Measurements from ENCODE around the gene ASIC1. TPM values are rescaled to one million over a fixed set of nuclear protein-coding genes. Genes with fewer than 3 reads are reported as not detected.

Gene ASIC1
- total RNA-seq, 1 donor from 2014 or later, result not detected

DNA sequence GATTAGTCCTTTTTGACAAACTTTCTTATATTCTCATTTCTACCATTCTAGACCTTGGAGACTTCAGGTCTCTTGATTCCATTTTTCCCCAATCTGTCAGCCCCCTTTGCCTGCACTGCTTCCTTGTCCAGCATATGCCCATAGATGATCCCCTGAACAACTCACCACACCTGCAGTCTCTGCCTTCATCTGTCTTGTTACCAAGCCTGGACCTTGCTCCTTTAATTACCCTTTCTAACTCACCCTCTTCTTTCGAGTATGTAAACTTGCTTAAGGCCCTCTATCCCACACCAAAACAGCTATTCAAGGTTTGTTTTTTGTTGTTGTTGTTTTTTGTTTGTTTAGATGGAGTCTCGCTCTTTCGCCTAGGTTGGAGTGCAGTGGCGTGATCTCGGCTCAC lies 64.2 kb downstream of the ASIC1 start:
- Mint-ChIP-seq H3K27ac (no peak overlapping the region), H3K36me3 (ENCODE audit: low read depth) (peaks cover 73% of the 10 kb centered on the region), H3K27me3 (no peaks in the 10 kb centered on the region), H3K4me3 (no peak overlapping the region), H3K4me1 (peaks cover 32% of the 10 kb centered on the region), H3K9me3 (no peaks in the 10 kb centered on the region)
- DNase-seq (no peak), ATAC-seq (ENCODE audit: low read depth) (no peak)
- TF ChIP-seq, protein P1, sequence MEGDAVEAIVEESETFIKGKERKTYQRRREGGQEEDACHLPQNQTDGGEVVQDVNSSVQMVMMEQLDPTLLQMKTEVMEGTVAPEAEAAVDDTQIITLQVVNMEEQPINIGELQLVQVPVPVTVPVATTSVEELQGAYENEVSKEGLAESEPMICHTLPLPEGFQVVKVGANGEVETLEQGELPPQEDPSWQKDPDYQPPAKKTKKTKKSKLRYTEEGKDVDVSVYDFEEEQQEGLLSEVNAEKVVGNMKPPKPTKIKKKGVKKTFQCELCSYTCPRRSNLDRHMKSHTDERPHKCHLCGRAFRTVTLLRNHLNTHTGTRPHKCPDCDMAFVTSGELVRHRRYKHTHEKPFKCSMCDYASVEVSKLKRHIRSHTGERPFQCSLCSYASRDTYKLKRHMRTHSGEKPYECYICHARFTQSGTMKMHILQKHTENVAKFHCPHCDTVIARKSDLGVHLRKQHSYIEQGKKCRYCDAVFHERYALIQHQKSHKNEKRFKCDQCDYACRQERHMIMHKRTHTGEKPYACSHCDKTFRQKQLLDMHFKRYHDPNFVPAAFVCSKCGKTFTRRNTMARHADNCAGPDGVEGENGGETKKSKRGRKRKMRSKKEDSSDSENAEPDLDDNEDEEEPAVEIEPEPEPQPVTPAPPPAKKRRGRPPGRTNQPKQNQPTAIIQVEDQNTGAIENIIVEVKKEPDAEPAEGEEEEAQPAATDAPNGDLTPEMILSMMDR (IDR thresholded peaks at IDR 0.05), result no peak
- POLR2A ChIA-PET, result interaction anchor here (1.3 kb wide), 1 partner anchor 46 kb away, joined by 4 read pairs; the partner anchor contains the start of gene CERS5
- CTCF ChIA-PET, result no interaction called here
- intact Hi-C loops (cut with micrococcal nuclease), result no loop called here

DNA sequence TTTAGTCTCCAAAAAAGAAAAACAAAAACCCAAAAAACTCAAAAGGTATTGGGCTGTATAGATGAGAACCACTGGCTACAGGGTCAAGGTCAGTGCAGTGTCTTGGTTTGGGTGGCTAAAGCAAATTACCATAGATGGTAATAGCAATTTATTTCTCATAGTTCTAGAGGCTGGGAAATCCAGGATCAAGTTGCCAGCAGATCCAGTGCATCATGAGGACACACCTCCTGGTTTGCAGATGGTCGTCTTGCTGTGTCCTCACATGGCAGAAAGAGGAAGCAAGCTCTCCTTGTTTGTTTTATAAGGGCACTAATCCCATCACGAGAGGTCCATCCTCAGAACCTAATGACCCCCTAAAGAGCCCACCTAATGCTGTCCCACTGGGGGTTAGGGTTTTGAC lies 65.8 kb downstream of the ASIC1 start:
- Mint-ChIP-seq H3K27me3 (no peaks in the 10 kb centered on the region), H3K4me1 (peaks cover 29% of the 10 kb centered on the region), H3K4me3 (no peak overlapping the region), H3K9me3 (no peaks in the 10 kb centered on the region), H3K36me3 (ENCODE audit: low read depth) (peaks cover 79% of the 10 kb centered on the region), H3K27ac (no peak overlapping the region)
- no peak for DNase-seq
- TF ChIP-seq, protein P1 (IDR thresholded peaks at IDR 0.05), result no peak
- intact Hi-C loops (cut with micrococcal nuclease), result no loop called here
- no peak for ATAC-seq (ENCODE audit: low read depth)
- ChIA-PET POLR2A (interaction anchor here (1.0 to 1.4 kb wide), 2 partner anchors 11 to 12 kb away, joined by 4 to 5 read pairs; partner anchors contain the start of gene COX14), CTCF (no interaction called here)

DNA sequence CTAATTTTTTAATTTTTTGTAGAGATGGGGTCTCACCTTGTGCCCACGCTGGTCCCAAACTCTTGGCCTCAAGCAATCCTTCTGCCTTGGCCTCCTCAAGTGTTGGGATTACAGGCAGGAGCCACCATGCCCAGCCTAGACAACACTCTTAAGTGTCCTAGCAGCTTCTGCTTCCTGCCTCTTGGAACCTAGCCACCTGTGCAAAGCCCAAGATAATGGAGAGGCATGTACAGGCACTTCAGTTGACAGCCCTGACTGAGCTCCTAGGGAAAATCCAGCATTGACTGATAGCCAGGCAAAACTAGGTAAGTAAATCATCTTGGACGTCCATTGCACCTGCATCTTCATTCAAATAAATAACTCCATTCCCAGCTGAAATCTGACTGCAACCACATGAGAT lies 70.2 kb downstream of the ASIC1 start:
- no peaks in the 10 kb centered on the region for H3K27me3 Mint-ChIP-seq
- CTCF ChIA-PET, result interaction anchor here (0.8 kb wide), 1 partner anchor 16 kb away, joined by 3 read pairs; the partner anchor contains the start of gene COX14
- peaks cover 32% of the 10 kb centered on the region for H3K4me1 Mint-ChIP-seq
- ATAC-seq (ENCODE audit: low read depth) (no peak), DNase-seq (no peak)
- TF ChIP-seq, protein P1 (IDR thresholded peaks at IDR 0.05), result no peak
- no peaks in the 10 kb centered on the region for H3K9me3 Mint-ChIP-seq
- H3K4me3 Mint-ChIP-seq, result no peak overlapping the region
- peaks cover 78% of the 10 kb centered on the region for H3K36me3 Mint-ChIP-seq (ENCODE audit: low read depth)
- no peak overlapping the region for H3K27ac Mint-ChIP-seq
- intact Hi-C loops (cut with micrococcal nuclease), result loop anchor here (5.0 kb wide), 1 partner anchor 40 kb away; the partner anchor contains the start of gene SMARCD1
- POLR2A ChIA-PET, result interaction anchor here (0.7 kb wide), 1 partner anchor 12 kb away, joined by 6 read pairs; no protein-coding TSS in a partner anchor

GRCh38 chr12:50129290-50129689 lies 71.9 kb downstream of the ASIC1 start:
- POLR2A ChIA-PET, result interaction anchor here (0.9 to 1.4 kb wide), 2 partner anchors 17 to 38 kb away, joined by 4 to 9 read pairs; partner anchors contain the start of genes CERS5 and COX14
- TF ChIP-seq, protein P1 (IDR thresholded peaks at IDR 0.05), result no peak
- intact Hi-C loops (cut with micrococcal nuclease), result loop anchor here (5.0 kb wide), 1 partner anchor 42 kb away; the partner anchor contains the start of gene SMARCD1
- ATAC-seq (ENCODE audit: low read depth) (peak; percentile 34), DNase-seq (no peak)
- Mint-ChIP-seq H3K9me3 (no peaks in the 10 kb centered on the region), H3K27ac (no peak overlapping the region), H3K36me3 (ENCODE audit: low read depth) (peaks cover 78% of the 10 kb centered on the region), H3K4me3 (no peak overlapping the region), H3K27me3 (no peaks in the 10 kb centered on the region), H3K4me1 (peaks cover 33% of the 10 kb centered on the region)
- CTCF ChIA-PET, result interaction anchor here (0.9 to 3.3 kb wide), 4 partner anchors 18 to 185 kb away, joined by 3 to 13 read pairs (median 4); partner anchors contain the start of gene COX14

DNA sequence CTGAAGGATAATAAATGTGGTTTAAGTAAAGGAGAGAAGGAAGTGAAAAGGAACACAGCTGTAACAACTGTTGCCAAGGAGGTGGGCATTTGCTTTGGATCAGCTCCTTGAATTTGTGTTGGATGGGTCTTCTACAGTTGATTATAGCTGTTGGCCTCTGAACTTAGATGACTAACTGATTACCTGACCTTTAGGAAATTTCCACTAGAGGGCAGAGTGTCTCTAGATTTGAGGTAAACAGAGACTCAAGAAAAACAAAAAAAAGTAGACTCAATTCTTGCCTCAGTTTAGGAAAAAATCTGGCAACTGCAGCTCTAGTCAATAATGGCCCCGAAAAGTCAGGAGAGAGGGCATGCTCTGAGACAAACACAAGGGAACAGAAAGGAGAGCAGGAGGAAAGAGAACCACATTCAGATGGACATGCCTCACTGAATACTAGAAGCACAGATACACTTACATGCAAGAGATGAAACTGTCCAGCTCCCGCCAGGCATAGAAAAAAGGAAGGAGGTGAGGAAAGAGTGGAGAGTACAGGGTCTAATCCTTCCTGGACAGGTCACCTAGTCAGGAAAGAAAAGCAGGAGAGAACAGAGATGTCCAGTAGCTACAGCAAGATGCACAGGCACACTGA lies 75.2 kb downstream of the ASIC1 start:
- H3K9me3 Mint-ChIP-seq, result no peaks in the 10 kb centered on the region
- H3K4me3 Mint-ChIP-seq, result no peak overlapping the region
- ChIA-PET POLR2A (interaction anchor here (0.9 to 1.7 kb wide), 4 partner anchors 20 to 39 kb away, joined by 3 to 7 read pairs (median 4); partner anchors contain the start of genes CERS5 and COX14), CTCF (interaction anchor here (0.8 to 2.1 kb wide), 13 partner anchors 14 to 182 kb away, joined by 3 to 14 read pairs (median 4); partner anchors contain the start of genes CERS5 and COX14)
- no peaks in the 10 kb centered on the region for H3K27me3 Mint-ChIP-seq
- intact Hi-C loops (cut with micrococcal nuclease), result loop anchor here (1.0 kb wide), 1 partner anchor 43 kb away; no protein-coding TSS in a partner anchor
- no peak for DNase-seq
- TF ChIP-seq, protein P1 (IDR thresholded peaks at IDR 0.05), result no peak
- H3K36me3 Mint-ChIP-seq (ENCODE audit: low read depth), result peaks cover 74% of the 10 kb centered on the region
- ATAC-seq (ENCODE audit: low read depth), result no peak
- H3K4me1 Mint-ChIP-seq, result peaks cover 15% of the 10 kb centered on the region
- peak overlapping the region; percentile 7 for H3K27ac Mint-ChIP-seq

Data from activated B cell treated with CpG ODN at 0.5 μM for 24 hours (primary cell).